HEK293T (cell line): ENCODE measurements around the gene PHKB.
A peak's percentile ranks its signal among the peaks of the same experiment; 100 is the strongest.
"Not testable (repeated sequence)": the region's sequence is repeated elsewhere in the genome, so short reads cannot be mapped to it uniquely, and the experiment has no call there.

ENCODE experiments used
- CTCF ChIA-PET: fragments of 350-600 bp; formaldehyde crosslinking; extraction: SDS; loops from one replicate; lab custom pipeline; 2021; ENCODE audit warnings: antibody characterized with exemption, inconsistent platforms; lab: Yijun Ruan, JAX
- POLR2A ChIA-PET: fragments of 350-600 bp; formaldehyde crosslinking; extraction: SDS; loops from one replicate; lab custom pipeline; 2020; ENCODE audit warnings: antibody characterized with exemption, inconsistent platforms; lab: Yijun Ruan, JAX
- DNase-seq: peaks from one replicate; pipeline ENCODE4 v3.0.0; 2012; ENCODE audit warnings: mixed read lengths; ENCODE audit errors: extremely low spot score
- ARNT ChIP-seq: fragments of 450-650 bp; IDR thresholded peaks from 2 replicates; pipeline ENCODE4 v1.6.1; 2017; ENCODE audit warnings: mild to moderate bottlenecking
- BHLHE40 ChIP-seq: fragments of 450-650 bp; IDR thresholded peaks from 2 replicates; pipeline ENCODE4 v1.6.1; 2016; ENCODE audit warnings: mild to moderate bottlenecking, moderate library complexity, borderline replicate concordance
- CTBP1 ChIP-seq: fragments of 450-650 bp; IDR thresholded peaks from 2 replicates; pipeline ENCODE4 v1.6.1; 2016; ENCODE audit warnings: borderline replicate concordance
- ELF4 ChIP-seq: fragments of 450-650 bp; IDR thresholded peaks from 2 replicates; pipeline ENCODE4 v1.6.1; 2017; ENCODE audit warnings: antibody characterized with exemption
- FOXA1 ChIP-seq: fragments of 450-650 bp; IDR thresholded peaks from 2 replicates; pipeline ENCODE4 v1.6.1; 2016; ENCODE audit warnings: mild to moderate bottlenecking
- FOXK2 ChIP-seq: fragments of 450-650 bp; IDR thresholded peaks from 2 replicates; pipeline ENCODE4 v1.6.1; 2016; ENCODE audit warnings: mild to moderate bottlenecking
- FOXM1 ChIP-seq: fragments of 450-650 bp; IDR thresholded peaks from 2 replicates; pipeline ENCODE4 v1.6.1; 2017; ENCODE audit warnings: mild to moderate bottlenecking, borderline replicate concordance
- HDGF ChIP-seq: fragments of 450-650 bp; IDR thresholded peaks from 2 replicates; pipeline ENCODE4 v1.6.1; 2017; ENCODE audit warnings: antibody characterized with exemption, borderline replicate concordance
- L3MBTL2 ChIP-seq: fragments of 450-650 bp; conservative IDR thresholded peaks from 2 replicates; pipeline ENCODE4 v1.6.1; 2016; ENCODE audit warnings: mild to moderate bottlenecking
- LEF1 ChIP-seq: fragments of 450-650 bp; IDR thresholded peaks from 2 replicates; pipeline ENCODE4 v1.6.1; 2017; ENCODE audit warnings: mild to moderate bottlenecking, borderline replicate concordance
- NFRKB ChIP-seq: fragments of 450-650 bp; IDR thresholded peaks from 2 replicates; pipeline ENCODE4 v1.6.1; 2016; ENCODE audit warnings: mild to moderate bottlenecking, moderate library complexity
- SP1 ChIP-seq: fragments of 450-650 bp; IDR thresholded peaks from 2 replicates; pipeline ENCODE4 v1.6.1; 2017
- SUZ12 ChIP-seq: fragments of 450-650 bp; IDR thresholded peaks from 2 replicates; pipeline ENCODE4 v1.6.1; 2016; ENCODE audit warnings: mild to moderate bottlenecking
- TARDBP ChIP-seq: fragments of 450-650 bp; IDR thresholded peaks from 2 replicates; pipeline ENCODE4 v1.6.1; 2016
- ZNF384 ChIP-seq: fragments of 450-650 bp; IDR thresholded peaks from 2 replicates; pipeline ENCODE4 v1.6.1; 2016
- TF ChIP-seq, protein P1 (sequence below): fragments of 450-650 bp; IDR thresholded peaks from 2 replicates; pipeline ENCODE4 v1.6.1; 2016

The PHKB gene

GRCh38 chr16:47469227-47469626, 8.1 kb downstream of the PHKB start:
- ChIA-PET POLR2A (interaction anchor here (2.0 kb wide), 1 partner anchor 9 kb away, joined by 9 read pairs; the partner anchor contains the start of genes ITFG1 and PHKB), CTCF (no interaction called here)
- TF ChIP-seq SUZ12 (no peak), HDGF (no peak), NFRKB (no peak), FOXA1 (no peak), LEF1 (no peak), ARNT (no peak), BHLHE40 (no peak), L3MBTL2 (no peak), CTBP1 (no peak), FOXM1 (no peak), TARDBP (no peak), FOXK2 (no peak), ZNF384 (no peak), SP1 (no peak), ELF4 (no peak)
- TF ChIP-seq, protein P1, sequence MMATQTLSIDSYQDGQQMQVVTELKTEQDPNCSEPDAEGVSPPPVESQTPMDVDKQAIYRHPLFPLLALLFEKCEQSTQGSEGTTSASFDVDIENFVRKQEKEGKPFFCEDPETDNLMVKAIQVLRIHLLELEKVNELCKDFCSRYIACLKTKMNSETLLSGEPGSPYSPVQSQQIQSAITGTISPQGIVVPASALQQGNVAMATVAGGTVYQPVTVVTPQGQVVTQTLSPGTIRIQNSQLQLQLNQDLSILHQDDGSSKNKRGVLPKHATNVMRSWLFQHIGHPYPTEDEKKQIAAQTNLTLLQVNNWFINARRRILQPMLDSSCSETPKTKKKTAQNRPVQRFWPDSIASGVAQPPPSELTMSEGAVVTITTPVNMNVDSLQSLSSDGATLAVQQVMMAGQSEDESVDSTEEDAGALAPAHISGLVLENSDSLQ = no peak

DNA sequence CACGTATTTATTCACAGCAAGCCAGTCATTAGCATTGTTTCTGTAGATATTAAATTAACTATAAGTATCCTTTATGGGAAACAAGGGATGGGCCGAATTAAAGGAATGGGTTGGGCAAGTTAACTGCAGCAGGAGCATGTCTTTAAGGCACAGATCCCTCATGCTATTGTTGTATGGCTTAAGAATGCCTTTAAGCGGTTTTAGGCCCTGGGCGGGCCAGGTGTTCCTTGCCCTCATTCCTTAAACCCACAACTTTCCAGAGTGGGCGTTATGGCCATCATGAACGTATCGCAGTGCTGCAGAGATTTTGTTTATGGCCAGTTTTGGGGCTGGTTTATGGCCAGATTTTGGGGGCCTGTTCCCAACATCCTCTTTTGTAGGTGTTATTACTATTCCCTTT, 9.1 kb downstream of the PHKB start:
- no peak for TF ChIP-seq CTBP1
- TF ChIP-seq, protein P1 = no peak
- no peak for TF ChIP-seq BHLHE40
- TF ChIP-seq FOXA1 = no peak
- no peak for TF ChIP-seq L3MBTL2
- no peak for DNase-seq
- ChIA-PET CTCF (no interaction called here), POLR2A (interaction anchor here (2.0 kb wide), 1 partner anchor 10 kb away, joined by 9 read pairs; the partner anchor contains the start of genes ITFG1 and PHKB)

More at GRCh38 chr16:47469227-47469626, 8.1 kb downstream of the PHKB start:
- DNase-seq = no peak

DNA sequence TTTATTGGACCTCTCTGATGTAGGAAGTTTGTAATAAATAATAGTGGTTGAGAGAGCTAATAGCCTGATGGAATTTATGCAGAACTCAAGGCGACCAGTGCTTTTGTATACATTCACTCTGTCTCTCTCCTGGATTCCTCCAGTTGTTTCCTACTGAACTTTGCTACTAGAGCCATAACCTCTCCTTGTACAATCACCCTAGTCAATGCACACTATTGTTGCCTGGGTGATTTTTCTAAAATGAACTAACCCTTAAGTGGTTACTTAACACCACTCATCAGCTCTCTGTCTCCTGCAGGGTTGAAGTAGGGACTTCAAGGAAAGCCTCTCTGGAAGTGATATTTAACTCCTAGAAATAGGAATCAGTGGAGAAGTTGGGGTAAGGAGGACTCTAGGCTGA, 9.7 kb downstream of the PHKB start:
- TF ChIP-seq FOXA1 (no peak), TARDBP (no peak), FOXK2 (no peak), FOXM1 (no peak), SP1 (no peak), SUZ12 (no peak), NFRKB (no peak), L3MBTL2 (no peak), HDGF (no peak), BHLHE40 (no peak)
- no peak for DNase-seq
- CTCF ChIA-PET = no interaction called here
- POLR2A ChIA-PET = no interaction called here

- POLR2A ChIA-PET = not testable (repeated sequence)
These were observed 11.9 kb downstream of the PHKB start for GRCh38 chr16:47473004-47473403.

GRCh38 chr16:47473792-47474191, 12.7 kb downstream of the PHKB start:
- DNase-seq = no peak
- TF ChIP-seq LEF1 = no peak
- TF ChIP-seq ZNF384 = no peak
- TF ChIP-seq CTBP1 = no peak
- TF ChIP-seq FOXA1 = no peak
- no peak for TF ChIP-seq ARNT
- TF ChIP-seq, protein P1 = no peak
- TF ChIP-seq ELF4 = no peak
- TF ChIP-seq TARDBP = no peak
- no peak for TF ChIP-seq BHLHE40
- TF ChIP-seq FOXK2 = no peak
- no peak for TF ChIP-seq NFRKB
- no peak for TF ChIP-seq HDGF
- no peak for TF ChIP-seq SUZ12
- TF ChIP-seq L3MBTL2 = no peak
- no peak for TF ChIP-seq FOXM1
- no peak for TF ChIP-seq SP1
- CTCF ChIA-PET = interaction anchor here (0.6 kb wide), 1 partner anchor 18 kb away, joined by 3 read pairs; no protein-coding TSS in a partner anchor
- POLR2A ChIA-PET = no interaction called here

More at GRCh38 chr16:47473004-47473403, 11.9 kb downstream of the PHKB start:
- peak; percentile 60 for TF ChIP-seq ZNF384
- CTCF ChIA-PET = interaction anchor here (0.7 kb wide), 1 partner anchor 13 kb away, joined by 3 read pairs; no protein-coding TSS in a partner anchor
- not testable (repeated sequence) for DNase-seq

DNA sequence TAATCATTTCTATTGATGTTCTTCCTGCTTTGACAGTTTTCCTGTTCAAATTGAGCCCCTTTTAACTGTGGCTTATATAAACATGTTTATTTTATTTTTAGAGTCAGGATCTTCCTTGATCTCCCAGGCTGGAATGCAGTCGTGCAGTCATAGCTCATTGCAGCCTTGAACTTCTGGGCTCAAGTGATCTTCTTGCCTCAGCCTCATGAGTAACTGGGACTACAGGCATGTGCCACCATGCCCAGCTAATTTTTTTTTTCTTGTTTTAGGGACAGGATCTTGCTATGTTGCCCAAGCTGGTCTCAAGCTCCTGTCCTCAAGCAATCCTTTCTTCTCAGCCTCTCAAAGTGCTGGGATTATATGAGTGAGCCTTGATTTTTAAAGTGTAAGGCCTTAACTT, 14.7 kb downstream of the PHKB start:
- ChIA-PET POLR2A (no interaction called here), CTCF (no interaction called here)
- no peak for DNase-seq
- TF ChIP-seq TARDBP (no peak), ZNF384 (no peak), SP1 (no peak), BHLHE40 (no peak), CTBP1 (no peak), L3MBTL2 (no peak), SUZ12 (no peak), FOXA1 (no peak), HDGF (no peak), LEF1 (no peak), FOXK2 (no peak), ARNT (no peak)
- TF ChIP-seq, protein P1 = no peak
